Activated naive CD4-positive, alpha-beta T cell treated with anti-CD3 and anti-CD28 coated beads for 36 hours (primary cell): ENCODE measurements around the gene MTIF3. TPM values are rescaled to one million over a fixed set of nuclear protein-coding genes. Genes with fewer than 3 reads are reported as not detected.
A peak's percentile ranks its signal among the peaks of the same experiment; 100 is the strongest.

ENCODE experiments used
- CTCF ChIA-PET: fragments of 350-600 bp; sonication (Branson Sonifier 250); formaldehyde crosslinking; loops from one replicate; lab custom pipeline; 2021; ENCODE audit warnings: antibody characterized with exemption; lab: Charles Lee
- DNase-seq: peaks from one replicate; pipeline ENCODE4 v3.0.0-alpha.2; 2020
- H3K27ac Mint-ChIP-seq: one replicate; pipeline ENCODE4 v1.8.0; 2021; ENCODE audit warnings: mild to moderate bottlenecking, mixed read lengths
- H3K27me3 Mint-ChIP-seq: one replicate; pipeline ENCODE4 v1.8.0; 2021; ENCODE audit warnings: low read depth, mixed read lengths
- H3K36me3 Mint-ChIP-seq: one replicate; pipeline ENCODE4 v1.8.0; 2021; ENCODE audit warnings: low read depth, mixed read lengths
- H3K4me1 Mint-ChIP-seq: one replicate; pipeline ENCODE4 v1.8.0; 2021; ENCODE audit warnings: low read depth, mixed read lengths
- H3K4me3 Mint-ChIP-seq: one replicate; pipeline ENCODE4 v1.8.0; 2021; ENCODE audit warnings: mild to moderate bottlenecking, moderate library complexity, mixed read lengths
- H3K9me3 Mint-ChIP-seq: one replicate; pipeline ENCODE4 v1.8.0; 2021; ENCODE audit warnings: mixed read lengths
- intact Hi-C: fragments of 100-400 bp; cut with micrococcal nuclease; formaldehyde crosslinking; loops from one replicate; pipeline ENCODE4 v1.15.1; 2023
- total RNA-seq, 2 experiments: library from RNA; stranded (reverse); gene quantifications; one replicate each; pipeline ENCODE4 v1.2.3, GENCODE V29; 2021

MTIF3 gene
- total RNA-seq, 2 experiments from 2014 or later, result 34.0 to 42.1 TPM

- H3K36me3 Mint-ChIP-seq, result peaks cover 43% of the 10 kb centered on the region
- DNase-seq, result peak; percentile 81
- H3K27ac Mint-ChIP-seq, result peak overlapping the region; percentile 91
- no peaks in the 10 kb centered on the region for H3K27me3 Mint-ChIP-seq
- intact Hi-C loops, result loop anchor here (1.0 to 10.0 kb wide), 10 partner anchors 20 to 1229 kb away; partner anchors contain the start of genes LNX2, MTIF3, POMP and RNF6
- H3K9me3 Mint-ChIP-seq, result no peaks in the 10 kb centered on the region
- peaks cover 38% of the 10 kb centered on the region for H3K4me1 Mint-ChIP-seq
- CTCF ChIA-PET, result interaction anchor here (0.7 to 5.0 kb wide), 9 partner anchors 17 to 404 kb away, joined by 3 to 34 read pairs (median 3); no protein-coding TSS in a partner anchor
- H3K4me3 Mint-ChIP-seq, result peak overlapping the region; percentile 88
Measured at GRCh38 chr13:27425918-27426630, 24.3 kb downstream of the MTIF3 start.

DNA sequence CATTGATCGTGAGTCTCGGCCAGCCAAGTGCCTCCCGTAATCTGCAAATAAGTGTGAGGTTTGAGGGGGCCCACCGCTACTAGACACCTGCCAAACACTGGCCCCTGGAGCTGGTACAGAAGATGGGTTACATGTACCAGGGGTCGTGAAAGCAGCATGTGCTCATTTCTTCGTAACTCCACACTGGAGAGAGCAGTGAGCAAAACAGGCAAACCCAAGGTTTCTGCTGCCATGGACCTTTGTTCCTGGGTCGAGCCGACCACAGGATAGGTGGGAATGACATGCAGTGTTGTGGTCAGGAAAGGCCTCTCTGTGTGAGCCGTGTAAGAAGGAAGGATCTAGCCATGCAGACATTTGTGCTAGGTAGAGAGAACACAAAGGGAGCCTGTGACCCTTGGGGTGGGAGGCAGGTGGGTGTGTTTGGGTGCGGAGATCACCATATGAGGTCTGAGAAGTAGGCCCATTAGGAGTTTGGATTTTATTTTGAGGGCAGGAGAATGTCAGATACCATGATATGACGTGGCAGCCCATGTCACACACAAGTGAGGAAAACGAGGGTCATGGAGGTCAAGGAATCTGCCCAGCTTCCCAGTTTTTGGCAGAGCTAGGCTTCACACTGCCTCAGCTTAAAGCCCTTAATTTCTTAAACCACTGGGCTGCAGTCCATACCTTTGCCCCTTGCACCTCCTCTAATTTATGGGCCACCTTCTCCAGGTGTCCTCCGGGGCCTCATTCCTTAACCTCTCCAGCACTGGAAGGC lies 25.0 kb downstream of the MTIF3 start:
- CTCF ChIA-PET, result interaction anchor here (0.7 to 5.0 kb wide), 11 partner anchors 10 to 401 kb away, joined by 3 to 34 read pairs (median 3); no protein-coding TSS in a partner anchor
- DNase-seq, result peak; percentile 33
- H3K36me3 Mint-ChIP-seq, result peaks cover 36% of the 10 kb centered on the region

GRCh38 chr13:27424246-27425157 lies 25.9 kb downstream of the MTIF3 start, which contains the start of gene GTF3A:
TSS of gene GTF3A (plus strand) at chr13:27424619.
- Mint-ChIP-seq H3K27ac (peak within 1 kb of the TSS; percentile 91), H3K27me3 (no peaks in the 10 kb centered on the region), H3K4me3 (peak within 1 kb of the TSS; percentile 88), H3K9me3 (no peaks in the 10 kb centered on the region), H3K4me1 (peaks cover 30% of the 10 kb centered on the region), H3K36me3 (peaks cover 35% of the 10 kb centered on the region)
- CTCF ChIA-PET, result interaction anchor here (0.8 to 5.0 kb wide), 8 partner anchors 11 to 402 kb away, joined by 3 to 34 read pairs (median 4); no protein-coding TSS in a partner anchor
- intact Hi-C loops, result loop anchor here (1.0 to 10.0 kb wide), 6 partner anchors 71 to 1230 kb away; partner anchors contain the start of genes PAN3, POMP, RNF6 and USP12
- peak; percentile 89 for DNase-seq

More for the DNA sequence above, 25.0 kb downstream of the MTIF3 start:
- H3K4me1 Mint-ChIP-seq, result peaks cover 30% of the 10 kb centered on the region
- peak overlapping the region; percentile 88 for H3K4me3 Mint-ChIP-seq
- peak overlapping the region; percentile 91 for H3K27ac Mint-ChIP-seq
- H3K9me3 Mint-ChIP-seq, result no peaks in the 10 kb centered on the region
- intact Hi-C loops, result loop anchor here (5.0 to 10.0 kb wide), 4 partner anchors 253 to 1229 kb away; partner anchors contain the start of genes POMP, RNF6 and USP12
- no peaks in the 10 kb centered on the region for H3K27me3 Mint-ChIP-seq

- CTCF ChIA-PET, result no interaction called here
- peak; percentile 19 for DNase-seq
- H3K4me3 Mint-ChIP-seq, result peak overlapping the region; percentile 75
- H3K4me1 Mint-ChIP-seq, result peaks cover 27% of the 10 kb centered on the region
- peaks cover 30% of the 10 kb centered on the region for H3K36me3 Mint-ChIP-seq
- intact Hi-C loops, result loop anchor here (10.0 kb wide), 2 partner anchors 1199 to 1231 kb away; partner anchors contain the start of genes POMP and RNF6
- no peaks in the 10 kb centered on the region for H3K27me3 Mint-ChIP-seq
- no peak overlapping the region for H3K27ac Mint-ChIP-seq
- H3K9me3 Mint-ChIP-seq, result no peaks in the 10 kb centered on the region
Measured at GRCh38 chr13:27423333-27423732, 27.0 kb downstream of the MTIF3 start.

- H3K27me3 Mint-ChIP-seq, result no peaks in the 10 kb centered on the region
- H3K36me3 Mint-ChIP-seq, result peaks cover 12% of the 10 kb centered on the region
- H3K27ac Mint-ChIP-seq, result no peak overlapping the region
- DNase-seq, result no peak
- intact Hi-C loops, result loop anchor here (10.0 kb wide), 2 partner anchors 1196 to 1234 kb away; partner anchors contain the start of genes POMP and RNF6
- no peaks in the 10 kb centered on the region for H3K9me3 Mint-ChIP-seq
- H3K4me3 Mint-ChIP-seq, result no peak overlapping the region
- peaks cover 11% of the 10 kb centered on the region for H3K4me1 Mint-ChIP-seq
- CTCF ChIA-PET, result interaction anchor here (1.4 to 2.7 kb wide), 2 partner anchors 11 to 47 kb away, joined by 3 to 7 read pairs; no protein-coding TSS in a partner anchor
Measured at GRCh38 chr13:27421101-27421871, 29.1 kb downstream of the MTIF3 start.

GRCh38 chr13:27419328-27419727 lies 31.0 kb downstream of the MTIF3 start:
- intact Hi-C loops, result no loop called here
- Mint-ChIP-seq H3K27me3 (no peaks in the 10 kb centered on the region), H3K27ac (no peak overlapping the region), H3K4me3 (no peak overlapping the region), H3K4me1 (peaks cover 11% of the 10 kb centered on the region), H3K36me3 (no peaks in the 10 kb centered on the region), H3K9me3 (no peaks in the 10 kb centered on the region)
- no peak for DNase-seq
- CTCF ChIA-PET, result no interaction called here

DNA sequence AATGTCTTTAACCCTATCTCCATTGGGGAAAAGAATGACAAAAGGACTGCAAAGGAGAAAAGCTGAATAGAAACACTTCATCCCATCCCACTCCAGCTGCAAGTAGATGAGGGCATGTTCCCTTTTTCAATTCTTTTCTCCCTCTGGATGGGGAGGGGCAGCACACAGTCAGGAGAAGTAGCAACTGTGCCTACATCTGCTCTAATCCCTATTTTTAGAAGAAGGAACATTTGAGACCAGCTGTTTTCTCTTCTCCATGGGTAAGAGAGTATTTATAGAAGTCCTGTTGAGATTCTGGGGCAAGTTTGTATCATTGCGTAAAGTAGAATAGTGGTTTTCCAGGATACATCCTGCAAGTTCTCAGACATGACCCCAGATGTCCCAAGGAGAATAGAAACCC lies 35.2 kb downstream of the MTIF3 start:
- Mint-ChIP-seq H3K4me3 (no peak overlapping the region), H3K27me3 (no peaks in the 10 kb centered on the region), H3K36me3 (no peaks in the 10 kb centered on the region), H3K9me3 (no peaks in the 10 kb centered on the region), H3K4me1 (no peaks in the 10 kb centered on the region), H3K27ac (no peak overlapping the region)
- no peak for DNase-seq
- CTCF ChIA-PET, result interaction anchor here (0.6 to 1.7 kb wide), 2 partner anchors 53 to 640 kb away, joined by 3 to 5 read pairs; no protein-coding TSS in a partner anchor
- intact Hi-C loops, result no loop called here

DNA sequence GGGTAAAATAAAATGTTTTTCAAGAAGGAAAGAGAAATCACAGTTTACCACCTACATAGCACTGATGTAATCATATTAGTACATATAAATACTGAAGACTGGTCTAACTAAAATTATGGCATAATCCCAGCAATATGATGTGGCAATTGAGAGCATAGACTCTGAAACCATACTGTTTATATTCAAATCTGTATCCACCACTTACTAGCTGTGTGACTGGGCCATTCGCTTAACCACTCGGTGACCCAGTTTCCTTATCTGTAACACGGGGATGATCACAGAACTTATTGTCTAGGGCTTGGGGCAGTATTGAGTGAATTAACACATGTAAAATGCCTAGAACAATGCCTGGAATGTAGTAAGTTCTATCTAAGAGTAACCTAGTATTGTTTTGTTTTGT lies 39.0 kb downstream of the MTIF3 start:
- no peaks in the 10 kb centered on the region for H3K4me1 Mint-ChIP-seq
- DNase-seq, result no peak
- no peak overlapping the region for H3K27ac Mint-ChIP-seq
- H3K4me3 Mint-ChIP-seq, result no peak overlapping the region
- H3K36me3 Mint-ChIP-seq, result no peaks in the 10 kb centered on the region
- peaks cover 3% of the 10 kb centered on the region for H3K27me3 Mint-ChIP-seq
- H3K9me3 Mint-ChIP-seq, result no peaks in the 10 kb centered on the region
- intact Hi-C loops, result no loop called here
- CTCF ChIA-PET, result interaction anchor here (0.5 to 2.5 kb wide), 2 partner anchors 10 to 369 kb away, joined by 3 to 7 read pairs; no protein-coding TSS in a partner anchor

DNA sequence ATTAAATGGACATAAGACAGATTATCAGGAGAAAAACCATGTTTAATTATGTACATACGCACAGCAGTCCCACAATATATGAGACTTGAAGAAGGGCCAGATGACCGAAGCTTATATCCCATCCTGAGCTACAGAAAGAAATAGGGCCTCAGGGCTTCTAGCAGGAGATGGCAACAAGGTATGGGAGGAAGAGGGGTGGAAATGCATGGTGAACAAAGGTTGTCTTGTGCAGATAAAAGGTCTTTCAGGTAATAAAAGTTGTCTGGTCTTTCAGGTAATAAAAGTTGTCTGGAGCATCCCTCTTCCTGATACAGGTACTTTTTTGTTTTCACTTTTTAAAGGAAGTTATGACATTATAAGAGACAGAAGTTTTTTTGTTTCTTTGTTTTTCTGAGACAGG lies 41.4 kb downstream of the MTIF3 start:
- Mint-ChIP-seq H3K4me1 (no peaks in the 10 kb centered on the region), H3K9me3 (no peaks in the 10 kb centered on the region), H3K36me3 (no peaks in the 10 kb centered on the region), H3K27ac (no peak overlapping the region), H3K4me3 (no peak overlapping the region), H3K27me3 (peaks cover 3% of the 10 kb centered on the region)
- intact Hi-C loops, result no loop called here
- CTCF ChIA-PET, result interaction anchor here (0.8 to 2.5 kb wide), 5 partner anchors 12 to 417 kb away, joined by 3 to 7 read pairs (median 3); no protein-coding TSS in a partner anchor
- DNase-seq, result no peak

- Mint-ChIP-seq H3K27me3 (peaks cover 3% of the 10 kb centered on the region), H3K27ac (no peak overlapping the region), H3K4me3 (no peak overlapping the region), H3K36me3 (no peaks in the 10 kb centered on the region), H3K9me3 (no peaks in the 10 kb centered on the region), H3K4me1 (no peaks in the 10 kb centered on the region)
- no peak for DNase-seq
- CTCF ChIA-PET, result interaction anchor here (0.8 kb wide), 1 partner anchor 41 kb away, joined by 3 read pairs; no protein-coding TSS in a partner anchor
- intact Hi-C loops, result no loop called here
Measured at GRCh38 chr13:27408074-27408473, 42.3 kb downstream of the MTIF3 start.
